ENCODE results near the gene ZDHHC11. TPM values are rescaled to one million over a fixed set of nuclear protein-coding genes. Genes with fewer than 3 reads are reported as not detected.
"Not testable (repeated sequence)": the region's sequence is repeated elsewhere in the genome, so short reads cannot be mapped to it uniquely, and the experiment has no call there.

ZDHHC11 gene
- total RNA-seq, 4 donors from 2014 or later, result 4.3 to 13.5 (median 10.9) TPM

GRCh38 chr5:880816-881550, 30.2 kb upstream of the ZDHHC11 start:
- DNase-seq (ENCODE audit: extremely low spot score), result no peak
- peaks cover 0 to 3% (median 1%) of the 10 kb centered on the region in 4 donors for H3K4me1 ChIP-seq
- 95% methylated on average over 35 of the region's 35 CpGs for WGBS
- H3K27me3 ChIP-seq, result no peaks in the 10 kb centered on the region
- peaks cover 63 to 82% (median 81%) of the 10 kb centered on the region in 4 donors for H3K36me3 ChIP-seq
- no peaks in the 10 kb centered on the region for H3K9me3 ChIP-seq
- intact Hi-C loops (cut with DNase I), result no loop called here
- no peak for TF ChIP-seq EP300 (IDR thresholded peaks at IDR 0.05)
- TF ChIP-seq, protein P1, sequence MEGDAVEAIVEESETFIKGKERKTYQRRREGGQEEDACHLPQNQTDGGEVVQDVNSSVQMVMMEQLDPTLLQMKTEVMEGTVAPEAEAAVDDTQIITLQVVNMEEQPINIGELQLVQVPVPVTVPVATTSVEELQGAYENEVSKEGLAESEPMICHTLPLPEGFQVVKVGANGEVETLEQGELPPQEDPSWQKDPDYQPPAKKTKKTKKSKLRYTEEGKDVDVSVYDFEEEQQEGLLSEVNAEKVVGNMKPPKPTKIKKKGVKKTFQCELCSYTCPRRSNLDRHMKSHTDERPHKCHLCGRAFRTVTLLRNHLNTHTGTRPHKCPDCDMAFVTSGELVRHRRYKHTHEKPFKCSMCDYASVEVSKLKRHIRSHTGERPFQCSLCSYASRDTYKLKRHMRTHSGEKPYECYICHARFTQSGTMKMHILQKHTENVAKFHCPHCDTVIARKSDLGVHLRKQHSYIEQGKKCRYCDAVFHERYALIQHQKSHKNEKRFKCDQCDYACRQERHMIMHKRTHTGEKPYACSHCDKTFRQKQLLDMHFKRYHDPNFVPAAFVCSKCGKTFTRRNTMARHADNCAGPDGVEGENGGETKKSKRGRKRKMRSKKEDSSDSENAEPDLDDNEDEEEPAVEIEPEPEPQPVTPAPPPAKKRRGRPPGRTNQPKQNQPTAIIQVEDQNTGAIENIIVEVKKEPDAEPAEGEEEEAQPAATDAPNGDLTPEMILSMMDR (IDR thresholded peaks at IDR 0.05), result no peak
- no peak for TF ChIP-seq POLR2A (IDR thresholded peaks at IDR 0.05; ENCODE audit: low read depth)
- no peak for TF ChIP-seq POLR2AphosphoS5 (IDR thresholded peaks at IDR 0.05)
- H3K27ac ChIP-seq (replicated peaks in 1 of 4), result no peak overlapping the region
- no peak overlapping the region for H3K4me3 ChIP-seq

DNA sequence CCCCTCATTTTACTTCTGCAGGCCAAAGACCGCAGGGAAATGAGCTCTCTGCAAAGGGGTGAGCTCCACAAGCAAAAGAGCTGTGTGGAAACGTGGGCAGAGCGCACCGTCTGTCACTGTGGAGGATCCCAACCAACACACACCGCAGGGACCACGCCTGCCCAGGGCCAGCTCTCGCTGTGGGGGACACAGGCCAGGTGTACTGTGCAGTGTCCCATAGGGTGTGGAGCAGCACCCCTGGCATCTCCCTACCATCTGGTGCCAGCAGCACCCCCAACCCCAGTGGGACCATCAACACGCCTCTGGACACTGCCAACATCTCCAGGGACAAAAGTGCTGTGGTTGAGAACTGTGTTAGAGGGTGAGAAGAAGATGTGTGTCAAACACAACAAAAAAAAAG, 27.9 kb upstream of the ZDHHC11 start:
- intact Hi-C loops (cut with DNase I); DNase-seq (ENCODE audit: extremely low spot score); H3K27me3 ChIP-seq; H3K27ac ChIP-seq (replicated peaks in 1 of 4); H3K4me3 ChIP-seq; H3K4me1 ChIP-seq; H3K9me3 ChIP-seq: not testable (repeated sequence)
- H3K36me3 ChIP-seq, result peaks cover 61 to 82% (median 80%) of the 10 kb centered on the region in 4 donors
- WGBS, result no CpG with 5 or more reads among the region's 8 CpGs

DNA sequence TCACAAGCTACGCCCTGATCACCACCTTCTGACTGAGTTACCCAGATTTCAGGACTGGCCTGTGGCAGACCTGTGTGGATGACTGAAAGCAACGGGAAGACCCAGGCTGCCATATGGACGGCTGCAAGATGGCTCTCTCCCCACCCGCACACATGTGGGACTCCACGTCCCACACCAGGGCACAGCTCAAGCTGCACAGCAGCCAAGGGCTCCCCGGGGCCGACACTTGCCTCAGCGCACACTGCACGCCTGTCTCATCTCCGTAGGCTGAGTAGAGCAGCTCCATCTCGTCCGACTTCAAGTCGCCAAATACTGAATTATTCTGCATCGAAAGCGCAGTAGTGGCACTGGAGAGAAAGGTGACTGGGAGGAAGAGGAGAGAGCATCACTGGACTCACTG, 27.3 kb upstream of the ZDHHC11 start:
- H3K4me3 ChIP-seq, result no peak overlapping the region
- no peaks in the 10 kb centered on the region for H3K4me1 ChIP-seq
- no peak overlapping the region for H3K27ac ChIP-seq (replicated peaks in 1 of 4)
- peaks cover 59 to 82% (median 79%) of the 10 kb centered on the region in 4 donors for H3K36me3 ChIP-seq
- TF ChIP-seq POLR2AphosphoS5 (IDR thresholded peaks at IDR 0.05), result no peak
- no peaks in the 10 kb centered on the region for H3K27me3 ChIP-seq
- intact Hi-C loops (cut with DNase I), result no loop called here
- WGBS, result 92% methylated on average over 15 of the region's 15 CpGs
- no peak for DNase-seq (ENCODE audit: extremely low spot score)
- H3K9me3 ChIP-seq, result no peaks in the 10 kb centered on the region

DNA sequence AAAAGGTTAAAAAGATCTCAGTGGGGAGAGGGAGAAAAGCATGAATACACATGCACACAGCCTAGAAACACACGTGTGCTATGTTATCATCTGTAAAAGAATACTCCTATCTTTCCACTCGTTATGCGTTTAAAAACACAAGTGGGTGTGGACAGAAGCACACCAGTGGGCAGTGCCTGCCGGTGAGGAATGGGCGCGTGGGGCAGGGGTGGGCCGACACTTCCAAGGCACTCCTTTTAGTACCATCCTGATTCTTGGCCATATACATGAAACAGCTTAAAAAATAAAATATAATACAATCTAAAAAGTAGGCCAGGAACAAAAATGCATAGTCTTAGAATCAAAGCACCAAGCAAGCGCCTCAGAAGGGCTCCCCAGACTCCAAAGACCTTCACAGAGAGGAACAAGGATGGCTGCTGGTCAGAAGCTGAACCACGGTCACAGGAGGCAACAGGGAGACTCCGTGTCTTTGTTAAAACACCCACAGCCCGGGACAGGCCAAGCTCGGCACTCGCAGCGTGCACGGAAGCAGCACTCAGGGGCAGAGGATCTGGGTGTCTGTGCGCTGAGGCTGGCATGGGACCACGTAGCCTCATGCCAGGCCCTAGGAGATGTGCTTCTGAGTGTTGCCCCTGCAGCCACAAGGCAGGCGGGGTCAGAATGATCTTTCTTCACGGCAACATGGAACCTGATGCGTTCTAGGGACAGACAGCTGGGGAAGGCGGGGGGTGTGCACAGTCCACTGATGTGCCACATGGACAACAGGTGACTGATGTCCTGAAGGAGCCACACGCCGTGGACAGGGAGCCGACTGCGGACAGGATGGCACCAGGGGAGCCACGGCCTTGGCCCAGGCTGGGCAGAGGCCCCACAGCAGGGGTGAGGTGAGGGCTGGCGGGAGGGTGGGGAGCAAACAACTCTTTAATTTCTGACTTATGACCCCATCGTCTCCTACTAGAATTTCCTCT, 25.9 kb upstream of the ZDHHC11 start:
- intact Hi-C loops (cut with DNase I), result no loop called here

GRCh38 chr5:875931-876330, 25.1 kb upstream of the ZDHHC11 start:
- no peak overlapping the region for H3K27ac ChIP-seq (replicated peaks in 1 of 4)
- intact Hi-C loops (cut with DNase I), result no loop called here
- no peaks in the 10 kb centered on the region for H3K4me1 ChIP-seq
- no peak for DNase-seq (ENCODE audit: extremely low spot score)
- H3K4me3 ChIP-seq, result no peak overlapping the region
- no peaks in the 10 kb centered on the region for H3K27me3 ChIP-seq
- no peaks in the 10 kb centered on the region for H3K9me3 ChIP-seq
- WGBS, result 93% methylated on average over 18 of the region's 24 CpGs
- peaks cover 56 to 82% (median 77%) of the 10 kb centered on the region in 4 donors for H3K36me3 ChIP-seq
- TF ChIP-seq, protein P1 (IDR thresholded peaks at IDR 0.05), result no peak
- TF ChIP-seq POLR2AphosphoS5 (IDR thresholded peaks at IDR 0.05) (no peak), EP300 (IDR thresholded peaks at IDR 0.05) (no peak), POLR2A (IDR thresholded peaks at IDR 0.05; ENCODE audit: low read depth) (no peak)

More for the DNA sequence above, 25.9 kb upstream of the ZDHHC11 start:
- no peaks in the 10 kb centered on the region for H3K9me3 ChIP-seq
- no peak overlapping the region for H3K27ac ChIP-seq (replicated peaks in 1 of 4)
- H3K36me3 ChIP-seq, result peaks cover 56 to 82% (median 78%) of the 10 kb centered on the region in 4 donors
- H3K4me3 ChIP-seq, result no peak overlapping the region
- TF ChIP-seq, protein P1 (IDR thresholded peaks at IDR 0.05), result no peak
- TF ChIP-seq EP300 (IDR thresholded peaks at IDR 0.05), result no peak
- no peak for TF ChIP-seq POLR2A (IDR thresholded peaks at IDR 0.05; ENCODE audit: low read depth)
- TF ChIP-seq POLR2AphosphoS5 (IDR thresholded peaks at IDR 0.05), result no peak
- no peak for DNase-seq (ENCODE audit: extremely low spot score)
- 93% methylated on average over 24 of the region's 28 CpGs for WGBS
- H3K4me1 ChIP-seq, result no peaks in the 10 kb centered on the region
- no peaks in the 10 kb centered on the region for H3K27me3 ChIP-seq

All from esophagus muscularis mucosa (tissue), 4 donors.